Stimulated activated CD4-positive, alpha-beta T cell treated with anti-CD3 and anti-CD28 coated beads, Interleukin-12 subunit alpha, Interleukin-12 subunit beta, amount 100 ng/mL, for 48 hours (primary cell): ENCODE measurements around the gene PIK3R5.

Experiments used
- DNase-seq, 3 donors: peaks; one replicate each; pipeline ENCODE4 v3.0.0-alpha.2; 2020; ENCODE audit warnings: low read depth in 2 of 3, low spot score in 1 of 3

PIK3R5 gene

DNA sequence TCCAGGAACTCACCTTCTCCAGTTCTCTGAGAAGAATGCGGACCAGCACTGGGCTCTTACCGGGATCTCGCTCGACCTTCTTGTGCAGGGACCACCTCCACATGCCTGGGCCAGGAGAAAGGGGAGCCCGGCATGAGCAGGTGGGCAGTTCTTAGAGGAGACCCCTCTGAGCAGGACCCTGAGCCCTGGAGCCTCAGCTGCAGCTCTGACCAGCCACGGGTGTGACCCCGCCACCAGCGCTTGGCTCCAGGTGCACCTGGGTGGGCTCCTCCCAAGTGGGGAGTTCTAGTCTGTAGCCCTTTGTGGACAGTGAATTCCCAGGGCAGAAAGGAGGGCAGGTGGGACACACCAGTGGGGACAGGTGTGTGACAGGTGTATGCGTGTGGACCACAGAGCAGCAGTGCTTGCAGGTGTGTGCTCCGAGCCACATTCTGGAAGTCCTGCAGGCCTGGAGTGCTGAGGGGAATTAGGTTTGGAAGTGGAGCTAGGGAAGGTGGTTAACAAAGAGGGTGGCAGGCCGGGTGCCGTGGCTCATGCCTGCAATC, 126.9 kb downstream of the PIK3R5 start:
- DNase-seq = no peak

DNA sequence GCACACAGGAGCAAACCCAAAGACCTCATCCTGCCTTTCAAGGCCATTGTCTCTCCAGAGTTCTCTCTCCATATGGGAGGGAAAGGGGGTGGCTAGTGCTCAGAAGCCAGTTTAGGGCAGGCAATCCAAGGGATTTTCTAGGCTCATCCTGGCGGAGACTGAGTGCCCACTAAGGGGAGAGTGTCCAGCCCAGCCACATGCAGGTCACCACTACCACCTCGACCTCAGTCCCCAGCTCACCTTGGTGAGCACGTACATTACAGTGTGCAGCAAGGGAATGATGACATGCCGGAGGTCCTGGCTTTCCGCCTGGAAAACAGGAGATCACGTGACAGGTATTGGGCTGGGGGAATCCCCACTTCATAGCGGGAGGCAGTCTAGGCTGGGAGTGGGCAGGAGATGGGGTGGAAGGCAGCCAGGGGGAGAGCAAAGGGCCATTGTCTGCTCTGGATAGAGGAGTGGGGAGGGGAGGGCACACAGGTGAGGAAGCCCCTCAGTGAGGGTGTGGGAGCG, 127.9 kb downstream of the PIK3R5 start:
- no peak for DNase-seq

DNA sequence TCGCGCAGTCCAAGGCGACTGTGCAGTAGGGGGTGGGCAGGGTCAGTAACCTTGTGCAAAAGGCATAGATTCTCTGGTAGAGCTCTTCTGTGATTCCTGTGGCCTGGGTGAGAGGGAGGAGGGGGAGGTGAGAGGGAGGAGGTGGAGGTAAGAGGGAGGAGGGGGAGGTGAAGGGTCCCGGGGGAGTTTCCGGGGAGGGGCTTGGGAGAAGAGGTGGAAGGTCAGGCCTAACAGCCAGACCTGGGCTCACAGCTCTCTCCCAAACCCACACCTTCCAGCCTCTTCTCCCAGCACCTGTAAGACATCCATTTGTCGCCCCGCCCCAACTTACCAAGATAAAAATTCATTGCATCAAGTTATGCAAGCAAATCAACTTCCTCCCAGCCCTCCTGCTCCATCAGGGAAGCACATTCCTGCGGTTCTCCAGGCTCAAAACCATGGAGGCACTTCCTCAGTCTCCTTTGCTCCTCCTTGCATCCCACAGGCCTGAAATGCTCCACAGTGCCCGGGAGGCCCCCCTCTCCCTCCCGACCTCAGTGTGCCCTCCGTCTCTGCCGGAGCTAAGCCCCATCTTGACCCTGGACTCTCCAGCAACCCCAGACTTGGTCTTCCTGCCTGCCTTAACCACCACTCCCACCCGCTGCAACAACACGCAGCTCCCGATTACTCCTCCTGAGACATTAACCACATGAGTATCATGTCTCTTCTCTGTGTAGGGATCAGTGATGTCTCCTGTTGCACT, 128.5 kb downstream of the PIK3R5 start:
- no peak for DNase-seq

DNA sequence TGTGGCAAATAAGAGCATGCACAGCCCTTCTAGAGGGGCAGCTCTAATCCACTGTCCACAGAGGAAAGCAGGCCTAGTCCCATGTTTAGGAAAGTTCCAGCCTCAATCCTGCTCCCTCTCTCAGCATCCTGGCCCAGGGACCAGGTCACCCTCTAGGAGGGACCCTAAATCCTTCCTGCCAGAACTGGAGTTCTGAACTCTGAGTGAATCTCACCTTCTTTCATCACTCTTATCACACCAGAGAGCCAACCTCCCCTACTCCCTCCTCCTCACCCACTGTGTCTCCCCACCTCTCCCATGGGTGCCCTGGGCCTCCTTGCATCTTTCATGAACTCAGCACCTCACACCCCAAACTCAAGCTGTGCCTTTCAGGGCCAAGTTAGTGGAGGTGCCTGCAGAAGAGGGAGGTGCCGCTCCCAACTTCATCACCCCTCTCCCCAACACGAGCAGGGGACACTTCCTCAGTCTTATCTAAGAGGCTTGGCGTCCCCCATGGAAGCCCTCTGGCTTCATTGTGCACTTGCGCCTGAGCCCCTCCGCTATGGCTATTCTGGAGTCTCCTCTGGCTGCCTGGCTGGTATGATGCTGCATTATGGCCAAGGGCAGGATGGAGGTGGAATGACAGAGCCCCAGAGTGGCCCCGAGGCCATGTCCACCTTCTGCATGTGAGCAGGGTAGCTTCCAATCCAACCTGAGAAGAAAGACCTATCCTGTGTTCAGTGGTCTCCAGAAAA, 129.7 kb downstream of the PIK3R5 start:
- no peak for DNase-seq

DNA sequence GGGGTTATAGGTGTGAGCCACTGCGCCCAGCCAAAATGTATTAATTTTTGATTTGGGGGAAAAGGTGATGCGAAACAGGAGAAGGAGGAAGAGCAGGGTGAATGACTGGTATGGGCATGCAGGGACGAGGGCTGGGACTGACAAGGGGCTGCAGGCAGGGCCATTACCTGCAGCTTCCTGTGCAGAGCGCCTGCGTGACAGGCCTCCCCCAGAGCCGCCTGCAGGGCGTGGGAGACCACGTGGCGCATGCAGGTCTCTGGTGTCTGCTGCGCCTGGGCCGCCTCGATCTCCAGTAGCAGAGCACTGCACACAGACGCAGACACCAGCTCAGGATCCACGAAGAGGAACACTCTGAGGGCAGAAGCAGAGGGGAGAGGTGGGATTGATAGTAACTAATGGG, 130.4 kb downstream of the PIK3R5 start:
- no peak for DNase-seq

DNA sequence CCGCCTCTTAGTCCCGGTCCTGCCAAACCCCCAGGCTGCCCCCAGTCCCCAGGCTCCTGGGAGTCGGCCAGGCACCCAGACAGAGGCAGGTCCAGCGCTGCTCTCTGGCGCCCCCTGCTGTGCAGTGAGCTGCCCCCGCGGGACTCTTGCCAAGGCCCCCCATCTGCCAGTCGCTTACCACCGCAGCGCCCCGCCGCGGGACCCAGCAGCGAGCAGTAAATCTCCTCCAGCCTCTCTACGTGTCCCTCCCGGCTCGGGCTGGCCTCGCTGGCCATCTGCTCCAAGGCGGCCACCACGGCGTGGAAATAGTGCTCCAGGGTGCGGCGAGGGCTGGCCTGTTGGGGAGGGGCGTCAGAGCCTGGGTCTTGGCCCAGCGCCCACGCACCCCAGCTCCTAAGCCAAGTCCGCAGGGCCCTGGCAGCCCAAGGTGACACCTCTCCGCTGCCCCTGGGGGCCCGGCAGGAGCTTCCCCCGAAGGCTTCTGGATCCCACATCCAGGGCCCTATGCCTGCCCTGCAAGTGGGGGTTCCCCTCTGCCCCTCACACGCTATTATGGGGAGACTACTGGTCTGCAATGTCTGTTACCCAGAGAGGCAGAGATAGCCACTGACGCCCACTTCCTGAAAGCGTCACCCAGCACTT, 132.7 kb downstream of the PIK3R5 start:
- peak; percentile 13 to 23 (median 14) for DNase-seq

DNA sequence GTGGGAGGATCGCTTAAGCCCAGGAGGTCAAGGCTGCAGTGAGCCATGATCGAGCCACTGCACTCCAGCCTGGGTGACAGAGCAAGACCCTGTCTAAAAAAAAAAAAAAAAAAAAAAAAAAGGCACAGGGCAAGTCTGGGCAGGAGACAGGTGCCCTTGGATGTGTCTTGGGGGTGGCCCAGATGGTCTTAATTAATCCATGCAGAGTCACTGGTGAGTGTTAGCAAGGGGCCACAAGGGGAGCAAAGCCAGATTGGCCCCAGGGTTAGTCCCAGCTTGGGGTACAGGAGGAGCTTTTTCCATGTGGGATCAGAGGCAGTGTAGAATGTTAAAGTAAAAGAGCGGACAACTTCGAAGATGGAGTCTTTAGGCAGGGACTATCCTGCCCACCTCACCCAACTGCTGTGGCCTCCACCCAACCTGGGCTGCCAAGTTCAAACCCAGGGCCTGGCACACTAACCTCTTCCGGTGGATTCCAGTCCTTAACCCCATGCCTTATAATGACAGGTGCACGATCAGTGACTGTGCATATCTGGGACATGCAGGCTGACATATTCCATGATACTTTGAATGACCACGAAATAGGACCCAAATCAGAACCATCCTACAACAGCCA, 134.2 kb downstream of the PIK3R5 start:
- no peak for DNase-seq

DNA sequence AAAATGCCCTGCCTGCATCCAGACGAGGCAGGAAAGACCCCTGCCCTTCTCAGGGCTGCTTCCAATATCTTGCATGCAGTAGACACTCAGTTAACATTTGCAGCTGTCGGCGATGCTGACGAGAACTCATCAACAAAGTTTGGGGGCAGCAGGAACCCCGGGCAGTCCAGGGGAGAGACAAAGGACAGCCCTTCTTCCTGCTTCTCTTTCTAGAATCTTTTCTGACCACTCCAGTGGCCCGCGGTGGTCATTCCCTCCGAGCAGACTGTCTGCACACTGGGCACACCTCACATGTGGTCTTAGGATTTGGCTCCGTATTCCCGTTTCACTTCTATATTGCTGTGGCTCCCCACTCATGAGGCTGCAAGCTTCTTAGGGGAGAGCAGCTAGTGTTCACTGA, 135.4 kb downstream of the PIK3R5 start:
- no peak for DNase-seq

DNA sequence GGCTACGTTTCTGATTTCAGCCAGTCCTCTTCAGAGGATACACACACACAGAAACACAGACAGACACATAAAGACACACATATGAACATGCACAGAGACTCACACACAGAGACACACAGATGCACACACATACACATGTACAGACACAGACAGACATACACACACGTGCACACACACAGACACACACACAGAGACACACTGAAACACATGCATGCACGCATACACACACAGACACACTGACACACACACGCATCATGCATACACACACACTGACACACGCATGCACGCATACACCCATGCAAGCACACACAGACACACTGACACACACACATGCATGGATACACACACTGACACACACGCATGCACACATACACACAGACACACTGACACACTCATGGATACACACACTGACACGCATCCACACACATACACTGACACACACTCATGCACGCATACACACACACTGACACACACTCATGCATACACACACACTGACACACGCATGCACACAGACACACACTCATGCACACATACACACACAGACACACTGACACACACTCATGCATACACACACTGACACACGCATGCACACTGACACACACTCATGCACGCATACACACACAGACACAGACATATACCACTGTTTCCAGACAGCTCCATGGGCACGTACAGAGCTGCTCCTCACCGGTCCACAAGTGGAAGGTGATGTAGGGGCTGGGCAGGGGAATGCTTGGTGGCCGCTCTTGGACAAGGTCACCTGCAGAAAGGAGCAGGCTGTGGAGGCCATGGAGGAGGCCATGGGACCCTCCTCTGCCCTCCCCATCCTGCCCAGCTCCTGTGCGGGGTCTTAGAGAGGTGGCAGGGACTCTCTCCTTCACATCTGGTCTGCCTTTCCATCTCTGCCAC, 136.2 kb downstream of the PIK3R5 start:
- DNase-seq = no peak
